Breast epithelium (tissue), 4 donors: ENCODE measurements around the gene KCTD19. TPM values are rescaled to one million over a fixed set of nuclear protein-coding genes. Genes with fewer than 3 reads are reported as not detected.
"Not testable (repeated sequence)": the region's sequence is repeated elsewhere in the genome, so short reads cannot be mapped to it uniquely, and the experiment has no call there.

Source experiments
- DNase-seq, 2 donors: peaks; one replicate each; pipeline ENCODE4 v3.0.0-alpha.2; 2019; ENCODE audit warnings: low spot score in 2 of 2
- H3K27ac ChIP-seq, 2 donors: fragments of 200-600 bp; sonication (generic) in 1 of 2; one replicate each; pipeline ENCODE4 v1.5.1; 2016 to 2019; ENCODE audit warnings: mild to moderate bottlenecking in 1 of 2
- H3K27me3 ChIP-seq, 2 donors: fragments of 200-600 bp; sonication (generic) in 1 of 2; one replicate each; pipeline versions ENCODE4 v1.5.1 to v1.6.0; 2017 to 2019; ENCODE audit warnings: control low read depth in 1 of 2, mild to moderate bottlenecking in 1 of 2
- H3K36me3 ChIP-seq: fragments of 200-600 bp; one replicate; pipeline ENCODE4 v1.5.1; 2019
- H3K4me1 ChIP-seq, 2 donors: fragments of 200-600 bp; sonication (generic); one replicate each; pipeline ENCODE4 v1.5.1; 2016 to 2019; ENCODE audit warnings: control low read depth in 1 of 2
- H3K4me3 ChIP-seq, 3 donors: fragments of 200-600 bp; sonication (generic); 1 replicate in 2 of 3; 2 replicates in 1 of 3; pipeline ENCODE4 v1.5.1; 2016 to 2019; ENCODE audit warnings: mild to moderate bottlenecking in 3 of 3, moderate library complexity in 2 of 3
- H3K9me3 ChIP-seq, 2 donors: fragments of 200-600 bp; sonication (generic) in 1 of 2; one replicate each; pipeline ENCODE4 v1.5.1; 2016 to 2019; ENCODE audit warnings: control low read depth in 1 of 2
- POLR2A ChIP-seq: fragments of 450-650 bp; IDR thresholded peaks from one replicate; pipeline ENCODE4 v1.6.1; 2016; ENCODE audit warnings: antibody characterized with exemption, mild to moderate bottlenecking, moderate library complexity
- POLR2AphosphoS5 ChIP-seq, 3 donors: sonication (generic); formaldehyde crosslinking; IDR thresholded peaks; one replicate each; pipeline ENCODE4 v1.6.1; 2017; ENCODE audit warnings: antibody characterized with exemption in 3 of 3
- intact Hi-C: fragments of 100-400 bp; cut with DNase I; formaldehyde crosslinking; loops from one replicate; pipeline ENCODE4 v1.15.1; 2023; ENCODE audit warnings: low total_unique reads
- total RNA-seq, 3 donors: library from RNA; depleted of rRNA; stranded (reverse); fragments of >200 nt; gene quantifications; one replicate each; pipeline ENCODE4 v1.1.0, GENCODE V29; 2016
- TF ChIP-seq, protein P1 (sequence below), 3 donors: fragments of 450-650 bp; IDR thresholded peaks; one replicate each; pipeline ENCODE4 v1.5.1; 2016 to 2017; ENCODE audit warnings: antibody characterized with exemption in 3 of 3, mild to moderate bottlenecking in 3 of 3, moderate library complexity in 3 of 3

Gene KCTD19
- total RNA-seq, 3 donors from 2014 or later, result 1.0 TPM; not detected in 2

GRCh38 chr16:67361038-67361437 is 34.5 kb upstream of the KCTD19 start:
- DNase-seq, result no peak
- intact Hi-C loops, result no loop called here
- Histone ChIP-seq H3K27me3 (no peaks in the 10 kb centered on the region), H3K9me3 (no peaks in the 10 kb centered on the region), H3K4me1 (no peaks in the 10 kb centered on the region), H3K36me3 (no peaks in the 10 kb centered on the region), H3K4me3 (no peak overlapping the region), H3K27ac (no peak overlapping the region)
- TF ChIP-seq POLR2AphosphoS5 (IDR thresholded peaks at IDR 0.05) (no peak), POLR2A (no peak)
- TF ChIP-seq, protein P1, sequence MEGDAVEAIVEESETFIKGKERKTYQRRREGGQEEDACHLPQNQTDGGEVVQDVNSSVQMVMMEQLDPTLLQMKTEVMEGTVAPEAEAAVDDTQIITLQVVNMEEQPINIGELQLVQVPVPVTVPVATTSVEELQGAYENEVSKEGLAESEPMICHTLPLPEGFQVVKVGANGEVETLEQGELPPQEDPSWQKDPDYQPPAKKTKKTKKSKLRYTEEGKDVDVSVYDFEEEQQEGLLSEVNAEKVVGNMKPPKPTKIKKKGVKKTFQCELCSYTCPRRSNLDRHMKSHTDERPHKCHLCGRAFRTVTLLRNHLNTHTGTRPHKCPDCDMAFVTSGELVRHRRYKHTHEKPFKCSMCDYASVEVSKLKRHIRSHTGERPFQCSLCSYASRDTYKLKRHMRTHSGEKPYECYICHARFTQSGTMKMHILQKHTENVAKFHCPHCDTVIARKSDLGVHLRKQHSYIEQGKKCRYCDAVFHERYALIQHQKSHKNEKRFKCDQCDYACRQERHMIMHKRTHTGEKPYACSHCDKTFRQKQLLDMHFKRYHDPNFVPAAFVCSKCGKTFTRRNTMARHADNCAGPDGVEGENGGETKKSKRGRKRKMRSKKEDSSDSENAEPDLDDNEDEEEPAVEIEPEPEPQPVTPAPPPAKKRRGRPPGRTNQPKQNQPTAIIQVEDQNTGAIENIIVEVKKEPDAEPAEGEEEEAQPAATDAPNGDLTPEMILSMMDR (IDR thresholded peaks at IDR 0.05), result no peak

- H3K27ac ChIP-seq, H3K36me3 ChIP-seq, H3K4me1 ChIP-seq, H3K4me3 ChIP-seq, DNase-seq, H3K9me3 ChIP-seq, intact Hi-C loops, H3K27me3 ChIP-seq: not testable (repeated sequence)
Measured at GRCh38 chr16:67359540-67360269, 33.2 kb upstream of the KCTD19 start.

DNA sequence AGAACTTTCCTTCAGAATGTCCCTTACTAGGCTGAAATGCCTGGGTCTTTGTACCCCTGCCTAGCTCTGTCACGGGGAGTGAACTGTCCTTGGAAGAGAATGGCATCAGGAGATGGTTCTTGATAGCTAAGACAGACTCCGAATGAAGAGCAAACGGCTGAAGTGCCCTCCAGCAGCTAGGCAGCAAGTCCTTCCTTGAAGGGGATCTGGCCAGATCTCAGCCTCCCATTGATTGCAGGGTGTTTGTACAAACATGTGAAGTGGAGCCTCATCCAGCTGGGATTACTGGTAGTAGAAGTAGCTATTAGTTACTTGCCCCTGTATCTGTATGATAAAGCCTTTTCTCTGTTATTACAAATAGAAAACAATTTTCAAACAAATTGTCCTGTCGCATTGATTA is 31.0 kb upstream of the KCTD19 start:
- H3K4me3 ChIP-seq, result no peak overlapping the region
- TF ChIP-seq POLR2AphosphoS5 (IDR thresholded peaks at IDR 0.05) (no peak), POLR2A (no peak)
- TF ChIP-seq, protein P1 (IDR thresholded peaks at IDR 0.05), result no peak
- DNase-seq, result no peak

GRCh38 chr16:67356396-67356795 is 29.9 kb upstream of the KCTD19 start:
- H3K9me3 ChIP-seq, result no peaks in the 10 kb centered on the region
- TF ChIP-seq, protein P1 (IDR thresholded peaks at IDR 0.05), result no peak
- no peak for TF ChIP-seq POLR2AphosphoS5 (IDR thresholded peaks at IDR 0.05)
- TF ChIP-seq POLR2A, result no peak
- no peak overlapping the region for H3K27ac ChIP-seq
- H3K27me3 ChIP-seq, result no peaks in the 10 kb centered on the region
- no peaks in the 10 kb centered on the region for H3K4me1 ChIP-seq
- no peaks in the 10 kb centered on the region for H3K36me3 ChIP-seq
- no peak for DNase-seq
- H3K4me3 ChIP-seq, result no peak overlapping the region
- intact Hi-C loops, result no loop called here

More for the DNA sequence above, 31.0 kb upstream of the KCTD19 start:
- no peak overlapping the region for H3K27ac ChIP-seq
- intact Hi-C loops, result no loop called here
- no peaks in the 10 kb centered on the region for H3K27me3 ChIP-seq
- H3K9me3 ChIP-seq, result no peaks in the 10 kb centered on the region
- no peaks in the 10 kb centered on the region for H3K4me1 ChIP-seq
- no peaks in the 10 kb centered on the region for H3K36me3 ChIP-seq

DNA sequence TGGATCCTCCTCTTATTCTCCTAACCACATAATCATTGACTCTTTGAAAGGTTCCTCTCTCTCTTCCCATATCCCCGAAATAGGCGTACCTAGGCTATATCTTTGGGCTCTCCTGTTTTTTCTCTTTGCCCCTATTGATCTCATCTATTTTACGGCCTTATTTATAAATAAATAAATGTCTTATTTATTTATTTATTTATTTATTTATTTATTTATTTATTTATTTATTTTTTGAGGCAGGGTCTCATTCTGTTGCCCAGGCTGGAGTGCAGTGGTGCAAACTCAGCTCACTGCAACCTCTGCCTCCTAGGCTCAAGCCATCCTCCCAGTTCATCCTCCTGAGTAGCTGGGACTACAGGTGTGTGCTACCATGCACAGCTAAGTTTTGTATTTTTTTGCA is 25.9 kb upstream of the KCTD19 start:
- H3K4me1 ChIP-seq, H3K4me3 ChIP-seq, DNase-seq, H3K36me3 ChIP-seq, H3K27me3 ChIP-seq, intact Hi-C loops, H3K9me3 ChIP-seq, H3K27ac ChIP-seq: not testable (repeated sequence)

DNA sequence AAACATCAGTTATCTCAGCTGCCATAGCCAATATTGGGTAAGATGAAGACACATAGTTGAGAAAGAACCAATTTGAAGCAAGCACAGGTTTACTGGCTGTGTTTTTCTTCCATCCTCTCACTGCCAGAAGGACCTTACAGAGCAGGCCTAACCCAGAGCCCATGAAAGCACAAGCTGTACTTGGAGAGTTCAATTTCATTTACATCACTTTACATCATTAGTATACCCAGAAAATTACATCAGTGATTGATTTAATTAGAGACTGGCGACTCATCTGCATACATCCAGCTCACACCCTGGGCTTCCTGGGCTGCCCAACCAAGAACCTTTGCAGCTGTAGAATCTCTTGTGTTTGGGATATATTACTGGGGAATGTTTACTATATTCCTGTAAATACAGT is 23.8 kb upstream of the KCTD19 start:
- Histone ChIP-seq H3K4me1 (no peaks in the 10 kb centered on the region), H3K27ac (no peak overlapping the region), H3K27me3 (no peaks in the 10 kb centered on the region), H3K36me3 (no peaks in the 10 kb centered on the region), H3K4me3 (no peak overlapping the region), H3K9me3 (no peaks in the 10 kb centered on the region)
- TF ChIP-seq, protein P1 (IDR thresholded peaks at IDR 0.05), result no peak
- no peak for TF ChIP-seq POLR2AphosphoS5 (IDR thresholded peaks at IDR 0.05)
- no peak for TF ChIP-seq POLR2A
- no peak for DNase-seq
- intact Hi-C loops, result no loop called here
